Ishikawa (cell line): ENCODE data around the gene OPTN.

Experiments used
- CEBPB ChIP-seq: IDR thresholded peaks from 2 replicates; pipeline ENCODE4 v1.6.1; 2012
- EP300 ChIP-seq: IDR thresholded peaks from 2 replicates; pipeline ENCODE4 v1.6.1; 2012; ENCODE audit warnings: borderline replicate concordance
- RAD21 ChIP-seq: IDR thresholded peaks from 2 replicates; pipeline ENCODE4 v1.6.1; 2012; ENCODE audit warnings: low read depth
- TAF1 ChIP-seq: IDR thresholded peaks from 2 replicates; pipeline ENCODE4 v1.6.1; 2012; ENCODE audit warnings: low read depth, mild to moderate bottlenecking
- YY1 ChIP-seq: IDR thresholded peaks from 2 replicates; pipeline ENCODE4 v1.6.1; 2012; ENCODE audit warnings: low read depth
- ZBTB7A ChIP-seq: IDR thresholded peaks from 2 replicates; pipeline ENCODE4 v1.6.1; 2012; ENCODE audit warnings: low read depth
- TF ChIP-seq, protein P1 (sequence below): IDR thresholded peaks from 2 replicates; pipeline ENCODE4 v1.6.1; 2012

- TF ChIP-seq EP300 (no peak), TAF1 (no peak), RAD21 (no peak), ZBTB7A (no peak), YY1 (no peak), CEBPB (no peak)
- TF ChIP-seq, protein P1, sequence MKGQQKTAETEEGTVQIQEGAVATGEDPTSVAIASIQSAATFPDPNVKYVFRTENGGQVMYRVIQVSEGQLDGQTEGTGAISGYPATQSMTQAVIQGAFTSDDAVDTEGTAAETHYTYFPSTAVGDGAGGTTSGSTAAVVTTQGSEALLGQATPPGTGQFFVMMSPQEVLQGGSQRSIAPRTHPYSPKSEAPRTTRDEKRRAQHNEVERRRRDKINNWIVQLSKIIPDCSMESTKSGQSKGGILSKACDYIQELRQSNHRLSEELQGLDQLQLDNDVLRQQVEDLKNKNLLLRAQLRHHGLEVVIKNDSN, result no peak
Measured at GRCh38 chr10:13104697-13105096, 4.7 kb downstream of the OPTN start.
